HepG2 (cell line): ENCODE results near the gene BRD2. TPM values are rescaled to one million over a fixed set of nuclear protein-coding genes. Genes with fewer than 3 reads are reported as not detected.

ENCODE experiments used
- ATAC-seq: fragments of 200-7000 bp; cut with Tn5 transposase; 3 replicates; pipeline ENCODE4 v1.9.1; 2020; ENCODE audit warnings: mild to moderate bottlenecking, moderate library complexity
- BruUV-seq: library from RNA; stranded (reverse); fragments of 400-500 nt; replicated peaks from 2 replicates; lab custom pipeline; 2021; lab: Mats Ljungman, UMichigan
- CTCF ChIA-PET: fragments of 300-600 bp; formaldehyde crosslinking; extraction: SDS; loops from one replicate; lab custom pipeline; 2021; ENCODE audit warnings: low total read pairs, inconsistent platforms, low intra/inter-chr PET ratio; lab: Yijun Ruan, JAX
- POLR2A ChIA-PET: fragments of 350-600 bp; sonication (Branson Sonifier 250); formaldehyde crosslinking; loops from one replicate; lab custom pipeline; 2020; ENCODE audit warnings: antibody characterized with exemption, inconsistent platforms; lab: Yijun Ruan, JAX
- DNase-seq: peaks from one replicate; pipeline ENCODE4 v3.0.0-alpha.2; 2015; ENCODE audit warnings: low spot score
- FAIRE-seq: peaks from 3 replicates; lab custom pipeline; 2011; peaks lifted over from hg19 to GRCh38; lab: Jason Lieb, UNC
- H2AFZ ChIP-seq: one replicate; pipeline ENCODE4 v1.6.1; 2011; ENCODE audit warnings: low read length, inconsistent platforms
- H3K27ac ChIP-seq: fragments of 300-600 bp; 3 replicates; pipeline ENCODE4 v1.8.0; 2011; ENCODE audit warnings: mixed run types, mild to moderate bottlenecking, mixed read lengths, low read length, inconsistent platforms; ENCODE audit not compliant: insufficient read depth; ENCODE audit errors: extremely low read length
- H3K27me3 ChIP-seq, 2 experiments: fragments of 200-600 bp in 1 of 2; 2 replicates in 1 of 2; 3 replicates in 1 of 2; pipeline versions ENCODE4 v1.6.0 to v1.8.0; 2011; ENCODE audit warnings: low read length in 2 of 2, mild to moderate bottlenecking in 2 of 2, moderate library complexity in 2 of 2, inconsistent platforms in 1 of 2; ENCODE audit not compliant: insufficient read depth in 2 of 2, control insufficient read depth in 1 of 2
- H3K36me3 ChIP-seq, 2 experiments: fragments of 200-600 bp in 1 of 2; replicated peaks in 1 of 2; 2 replicates in 1 of 2; 3 replicates in 1 of 2; pipeline versions ENCODE4 v1.5.1 to v1.8.0; 2011; ENCODE audit warnings: low read length in 2 of 2, inconsistent platforms in 1 of 2; ENCODE audit not compliant: insufficient read depth in 2 of 2, control insufficient read depth in 1 of 2
- H3K4me1 ChIP-seq: 2 replicates; pipeline ENCODE4 v1.5.1; 2012; ENCODE audit warnings: low read length, inconsistent platforms; ENCODE audit not compliant: insufficient read depth
- H3K4me2 ChIP-seq: 2 replicates; pipeline ENCODE4 v1.6.0; 2011; ENCODE audit warnings: low read depth, low read length, inconsistent platforms
- H3K4me3 ChIP-seq, 3 experiments: fragments of 200-600 bp in 1 of 3; sonication (generic), shearing (Covaris generic) in 1 of 3; replicated peaks in 1 of 3; 2 replicates each; pipeline ENCODE4 v1.5.1; 2011 to 2016; ENCODE audit warnings: low read length in 3 of 3, inconsistent platforms in 2 of 3, low read depth in 2 of 3, mild to moderate bottlenecking in 2 of 3, control low read depth in 1 of 3, mixed read lengths in 1 of 3; ENCODE audit not compliant: insufficient read depth in 1 of 3
- H3K79me2 ChIP-seq: one replicate; pipeline ENCODE4 v1.6.1; 2011; ENCODE audit warnings: low read length, inconsistent platforms; ENCODE audit not compliant: insufficient read depth
- H3K9ac ChIP-seq: 2 replicates; pipeline ENCODE4 v1.6.0; 2011; ENCODE audit warnings: mild to moderate bottlenecking, low read depth, low read length, inconsistent platforms; ENCODE audit not compliant: insufficient read depth
- H3K9me3 ChIP-seq: 2 replicates; pipeline ENCODE4 v1.5.1; 2012; ENCODE audit warnings: mild to moderate bottlenecking, low read length
- H4K20me1 ChIP-seq: 2 replicates; pipeline ENCODE4 v1.6.0; 2011; ENCODE audit warnings: inconsistent platforms, mild to moderate bottlenecking, low read length, moderate library complexity; ENCODE audit not compliant: insufficient read depth
- ARNT ChIP-seq: fragments of 450-650 bp; IDR thresholded peaks from 2 replicates; pipeline ENCODE4 v1.6.1; 2017
- ATAD3A ChIP-seq: sonication (generic); formaldehyde crosslinking; IDR thresholded peaks from 2 replicates; pipeline ENCODE4 v1.4.0; 2020; ENCODE audit warnings: missing genetic modification reagents
- CREB1 ChIP-seq, 2 experiments: fragments of 450-650 bp in 1 of 2; IDR thresholded peaks; 2 replicates each; pipeline ENCODE4 v1.6.1; 2016 to 2017; ENCODE audit warnings: control low read depth in 1 of 2, mild to moderate bottlenecking in 1 of 2, missing compliant biosample characterization in 1 of 2, missing genetic modification characterization in 1 of 2
- DRAP1 ChIP-seq: IDR thresholded peaks from 2 replicates; pipeline ENCODE4 v1.6.1; 2016; ENCODE audit warnings: missing genetic modification reagents, missing compliant biosample characterization
- GTF3A ChIP-seq: sonication (generic); formaldehyde crosslinking; conservative IDR thresholded peaks from 2 replicates; pipeline ENCODE4 v1.4.0; 2020; ENCODE audit warnings: mild to moderate bottlenecking, missing genetic modification reagents
- JARID2 ChIP-seq: sonication (generic); formaldehyde crosslinking; IDR thresholded peaks from 2 replicates; pipeline ENCODE4 v1.8.1; 2023; ENCODE audit warnings: missing genetic modification reagents, inconsistent platforms; ENCODE audit not compliant: insufficient replicate concordance
- SSRP1 ChIP-seq: IDR thresholded peaks from 2 replicates; pipeline ENCODE4 v1.6.1; 2016; ENCODE audit warnings: control low read depth
- ZNF180 ChIP-seq: sonication (generic); formaldehyde crosslinking; IDR thresholded peaks from 2 replicates; pipeline ENCODE4 v1.4.0; 2020; ENCODE audit warnings: low read depth, missing genetic modification reagents, borderline replicate concordance
- ZNF619 ChIP-seq: sonication (generic); formaldehyde crosslinking; IDR thresholded peaks from 2 replicates; pipeline ENCODE4 v1.4.0; 2020; ENCODE audit warnings: mild to moderate bottlenecking, missing genetic modification reagents
- ZNF784 ChIP-seq: sonication (generic); formaldehyde crosslinking; IDR thresholded peaks from 2 replicates; pipeline ENCODE4 v1.5.1; 2020; ENCODE audit warnings: missing genetic modification reagents, mild to moderate bottlenecking, borderline replicate concordance
- WGBS: methylation state at CpG from one replicate; pipeline ENCODE4 v1.1.6; 2017; ENCODE audit warnings: low lambda C conversion rate; 5-methylcytosine and 5-hydroxymethylcytosine counted together
- in situ Hi-C: cut with HindIII; loops from 2 replicates; pipeline ENCODE4 v1.10.0; 2017; ENCODE audit warnings: low pct_unique_long_range_greater_than_20kb; ENCODE audit not compliant: extremely low pct_ligation_motif_present
- intact Hi-C: fragments of 100-400 bp; cut with micrococcal nuclease; formaldehyde crosslinking; loops from one replicate; pipeline ENCODE4 v1.10.0; 2022; ENCODE audit not compliant: unreplicated experiment
- polyA plus RNA-seq, 8 experiments: library from polyadenylated mRNA; depleted of rRNA in 3 of 8; stranded (reverse) in 7 of 8; unstranded in 1 of 8; fragments of >200 nt; fragmentation: Illumina TruSeq in 4 of 8; extraction: Trizol in 4 of 8; gene quantifications; 2 replicates each; pipeline versions ENCODE4 v1.2.1 to v1.2.3, GENCODE V29; 2011 to 2016; ENCODE audit warnings: low read depth in 4 of 8, missing spikeins in 1 of 8, mixed read lengths in 1 of 8; ENCODE audit not compliant: insufficient read depth in 1 of 8
- total RNA-seq, 5 experiments: library from RNA; depleted of rRNA; stranded (reverse); fragments of >200 nt; fragmentation: Illumina TruSeq; extraction: Trizol; gene quantifications; 2 replicates each; pipeline ENCODE4 v1.2.3, GENCODE V29; 2016; ENCODE audit warnings: low read depth in 1 of 5

BRD2 gene
- total and polyA plus RNA-seq, 2 of the 13 experiments (the other 11 are each of a cell fraction or from before 2014, with no cell fraction given) = 143 to 202 TPM

GRCh38 chr6:32947552-32948465 is 20.6 kb upstream of the BRD2 start (continued):
- TF ChIP-seq ZNF180 (CRISPR knock-in tag) (no peak), ZNF784 (CRISPR knock-in tag) (no peak), SSRP1 (no peak), ATAD3A (no peak), DRAP1 (CRISPR knock-in tag) (no peak), GTF3A (CRISPR knock-in tag) (no peak), ZNF619 (no peak)

GRCh38 chr6:32949113-32949512 is 19.3 kb upstream of the BRD2 start:
- no peaks in the 10 kb centered on the region for H3K79me2 ChIP-seq
- intact Hi-C loops = no loop called here
- TF ChIP-seq ARNT (no peak), CREB1 (IDR thresholded peaks at IDR 0.05) (peak; percentile 27; the same call in 1 of the 2 replicates), CREB1 (CRISPR knock-in tag; IDR thresholded peaks at IDR 0.05) (no peak), JARID2 (CRISPR knock-in tag) (no peak)
- TF ChIP-seq, all 625 proteins: peak for 1
- Histone ChIP-seq H2AFZ (no peak overlapping the region), H3K4me2 (no peak overlapping the region), H4K20me1 (no peaks in the 10 kb centered on the region), H3K4me3 (no peak overlapping the region), H3K9ac (no peak overlapping the region), H3K4me1 (peaks cover 12% of the 10 kb centered on the region), H3K27ac (no peak overlapping the region), H3K9me3 (peaks cover 5% of the 10 kb centered on the region), H3K27me3 (peaks cover 3 to 13% of the 10 kb centered on the region in 2 experiments; a peak in 2 of 5 replicates), H3K36me3 (no peaks in the 10 kb centered on the region)
- POLR2A ChIA-PET = interaction anchor here (8.9 kb wide), 1 partner anchor 23 kb away, joined by 202 read pairs; the partner anchor contains the start of gene BRD2
- no peak for DNase-seq
- BruUV-seq = no TSS peak
- ATAC-seq = no peak
- CTCF ChIA-PET = interaction anchor here (3.1 kb wide), 1 partner anchor 64 kb away, joined by 31 read pairs; no protein-coding TSS in a partner anchor
- in situ Hi-C loops = loop anchor here (5.0 kb wide), 1 partner anchor 62 kb away; no protein-coding TSS in a partner anchor
- no peak for FAIRE-seq
- 2% methylated on average over 8 of the region's 9 CpGs for WGBS
